GM23338 (cell line): ENCODE results near the gene ADAMTS15. TPM values are rescaled to one million over a fixed set of nuclear protein-coding genes. Genes with fewer than 3 reads are reported as not detected.
A peak's percentile ranks its signal among the peaks of the same experiment; 100 is the strongest.

Experiments
- ATAC-seq: fragments of 200-7000 bp; cut with Tn5 transposase; 3 replicates; pipeline ENCODE4 v1.9.1; 2020
- DNase-seq: peaks from one replicate; pipeline ENCODE4 v3.0.0-alpha.2; 2015; ENCODE audit warnings: low spot score
- H2AFZ ChIP-seq: fragments of 200-600 bp; sonication (generic); 2 replicates; pipeline ENCODE4 v1.8.0; 2016; ENCODE audit warnings: antibody characterized with exemption, mild to moderate bottlenecking, moderate library complexity
- H3F3A ChIP-seq: fragments of 200-600 bp; sonication (generic); replicated peaks from 2 replicates; pipeline ENCODE4 v1.8.0; 2017; ENCODE audit warnings: antibody characterized with exemption, mixed run types, low read depth
- H3K27ac ChIP-seq: fragments of 200-600 bp; sonication (generic); 2 replicates; pipeline ENCODE4 v1.6.1; 2016; ENCODE audit warnings: low read depth
- H3K27me3 ChIP-seq: fragments of 200-600 bp; sonication (generic); 2 replicates; pipeline ENCODE4 v1.8.0; 2016; ENCODE audit warnings: mild to moderate bottlenecking, mixed run types, moderate library complexity; ENCODE audit not compliant: insufficient read depth
- H3K36me3 ChIP-seq: fragments of 200-600 bp; sonication (generic); 2 replicates; pipeline ENCODE4 v1.8.0; 2016; ENCODE audit warnings: mild to moderate bottlenecking; ENCODE audit not compliant: insufficient read depth
- H3K4me1 ChIP-seq: fragments of 200-600 bp; sonication (generic); 2 replicates; pipeline ENCODE4 v1.8.0; 2016; ENCODE audit warnings: mild to moderate bottlenecking, moderate library complexity; ENCODE audit not compliant: insufficient read depth
- H3K4me2 ChIP-seq: fragments of 200-600 bp; sonication (generic); 2 replicates; pipeline ENCODE4 v1.7.1; 2017; ENCODE audit warnings: mixed run types
- H3K4me3 ChIP-seq: fragments of 200-600 bp; sonication (generic); 2 replicates; pipeline ENCODE4 v1.6.1; 2016; ENCODE audit warnings: mixed run types
- H3K79me2 ChIP-seq: fragments of 200-600 bp; sonication (generic); replicated peaks from 2 replicates; pipeline ENCODE4 v1.8.0; 2017; ENCODE audit warnings: mild to moderate bottlenecking; ENCODE audit not compliant: insufficient read depth
- H3K9me2 ChIP-seq: fragments of 200-600 bp; sonication (generic); 2 replicates; pipeline ENCODE4 v1.8.0; 2017; ENCODE audit not compliant: insufficient read depth
- H4K20me1 ChIP-seq: fragments of 200-600 bp; sonication (generic); replicated peaks from 2 replicates; pipeline ENCODE4 v1.8.0; 2017; ENCODE audit warnings: mild to moderate bottlenecking; ENCODE audit not compliant: insufficient read depth
- H3K27ac Mint-ChIP-seq: 2 replicates; pipeline ENCODE4 v1.8.0; 2020; ENCODE audit warnings: inconsistent platforms, mild to moderate bottlenecking, moderate library complexity, mixed read lengths
- H3K27me3 Mint-ChIP-seq: 3 replicates; pipeline ENCODE4 v1.8.0; 2022; ENCODE audit warnings: low read depth, mild to moderate bottlenecking, moderate library complexity, mixed read lengths, inconsistent platforms; ENCODE audit not compliant: insufficient read depth, poor library complexity
- H3K36me3 Mint-ChIP-seq: 3 replicates; pipeline ENCODE4 v1.8.0; 2021; ENCODE audit warnings: low read depth, mild to moderate bottlenecking, inconsistent platforms, moderate library complexity, mixed read lengths
- H3K4me1 Mint-ChIP-seq: 3 replicates; pipeline ENCODE4 v1.8.0; 2020; ENCODE audit warnings: mild to moderate bottlenecking, inconsistent platforms, mixed read lengths
- H3K4me3 Mint-ChIP-seq: 3 replicates; pipeline ENCODE4 v1.8.0; 2021; ENCODE audit warnings: moderate library complexity, mild to moderate bottlenecking, inconsistent platforms, mixed read lengths
- H3K9me3 Mint-ChIP-seq: 3 replicates; pipeline ENCODE4 v1.8.0; 2020; ENCODE audit warnings: moderate library complexity, mild to moderate bottlenecking, inconsistent platforms, mixed read lengths
- CREB1 ChIP-seq: fragments of 250-450 bp; sonication (Bioruptor Pico); IDR thresholded peaks from 2 replicates; pipeline ENCODE4 v1.5.0; 2020; ENCODE audit warnings: low read depth, mild to moderate bottlenecking, moderate library complexity
- EZH2 ChIP-seq: fragments of 200-600 bp; sonication (generic); IDR thresholded peaks from one replicate; pipeline ENCODE4 v1.8.0; 2017; ENCODE audit warnings: antibody characterized with exemption, mild to moderate bottlenecking, low read depth; ENCODE audit not compliant: unreplicated experiment
- EZH2phosphoT487 ChIP-seq: fragments of 200-600 bp; sonication (generic); IDR thresholded peaks from one replicate; pipeline ENCODE4 v1.8.1; 2018; ENCODE audit warnings: antibody characterized with exemption; ENCODE audit not compliant: unreplicated experiment
- JUNB ChIP-seq: IDR thresholded peaks from one replicate; pipeline ENCODE4 v1.6.1; 2016; ENCODE audit warnings: antibody characterized with exemption; ENCODE audit not compliant: unreplicated experiment
- NANOG ChIP-seq: IDR thresholded peaks from 2 replicates; pipeline ENCODE4 v1.6.1; 2016; ENCODE audit warnings: antibody characterized with exemption, borderline replicate concordance
- POLR2AphosphoS5 ChIP-seq: IDR thresholded peaks from 2 replicates; pipeline ENCODE4 v1.6.1; 2016; ENCODE audit warnings: antibody characterized with exemption, low read depth
- ZNF114 ChIP-seq: fragments of 250-450 bp; sonication (Bioruptor Pico); IDR thresholded peaks from 2 replicates; pipeline ENCODE4 v1.5.0; 2020; ENCODE audit warnings: mild to moderate bottlenecking, moderate library complexity
- ZNF331 ChIP-seq: fragments of 250-450 bp; sonication (Bioruptor Pico); IDR thresholded peaks from 2 replicates; pipeline ENCODE4 v1.5.0; 2020; ENCODE audit warnings: low read depth, mild to moderate bottlenecking, moderate library complexity
- polyA plus RNA-seq: library from polyadenylated mRNA; unstranded; fragments of >200 nt; fragmentation: Nextera tagmentation; extraction: Ambion mirVana; gene quantifications from 2 replicates; pipeline ENCODE4 v1.2.1, GENCODE V29; 2016
- total RNA-seq: library from RNA; depleted of rRNA; stranded (reverse); fragments of >200 nt; shearing (Covaris generic); gene quantifications from 2 replicates; pipeline ENCODE4 v1.2.3, GENCODE V29; 2014
- TF ChIP-seq, protein P1 (sequence below): IDR thresholded peaks from one replicate; pipeline ENCODE4 v1.6.1; 2018; ENCODE audit warnings: antibody characterized with exemption; ENCODE audit not compliant: unreplicated experiment
- TF ChIP-seq, protein P2 (sequence below): IDR thresholded peaks from 2 replicates; pipeline ENCODE4 v1.6.1; 2016; ENCODE audit warnings: antibody characterized with exemption
- TF ChIP-seq, protein P3 (sequence below), 2 experiments: fragments of 200-600 bp in 1 of 2; sonication (generic) in 1 of 2; conservative IDR thresholded peaks; 2 replicates each; pipeline versions ENCODE4 v1.5.1 to v1.6.1; 2016 to 2017; ENCODE audit warnings: antibody characterized with exemption in 2 of 2, low read depth in 2 of 2, mild to moderate bottlenecking in 2 of 2, moderate library complexity in 1 of 2

Gene ADAMTS15
- total and polyA plus RNA-seq, 2 experiments from 2014 or later, result 0.42 to 5.6 TPM

DNA sequence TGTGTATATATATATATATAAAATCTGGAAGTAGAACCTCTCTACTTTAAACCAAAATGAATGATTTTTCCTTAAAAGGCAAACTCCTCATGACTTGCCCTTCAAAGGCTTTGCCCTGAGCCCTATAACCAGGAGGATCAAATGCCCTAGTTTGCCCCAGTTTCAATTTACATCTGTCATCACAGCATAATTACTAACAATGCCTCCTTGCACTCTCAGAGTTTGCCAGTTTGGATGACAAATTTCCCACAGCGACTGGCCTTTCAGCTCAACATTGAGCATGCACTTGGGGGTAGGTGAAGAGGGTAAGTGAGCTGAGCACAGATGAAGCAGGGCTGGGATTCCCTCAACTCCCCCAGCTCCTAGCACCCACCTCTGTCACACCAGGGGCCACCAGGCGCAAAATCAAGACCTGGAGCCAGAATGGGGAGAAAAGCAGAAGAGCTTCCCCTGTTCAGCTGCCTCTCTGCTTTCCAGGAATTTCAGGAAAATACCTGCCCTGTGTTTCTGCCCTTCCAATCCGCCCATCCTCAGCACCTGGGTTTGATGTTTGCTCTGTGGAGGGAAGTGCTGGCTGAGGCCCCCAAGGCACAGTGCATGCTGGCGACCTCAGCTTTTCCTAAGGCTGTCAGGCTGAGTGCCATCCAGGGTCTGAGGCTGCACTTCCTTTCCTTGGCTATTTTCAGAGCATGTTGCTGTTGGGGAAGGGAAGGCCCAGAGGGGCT lies 67.5 kb downstream of the ADAMTS15 start (continued):
- TF ChIP-seq, protein P1, sequence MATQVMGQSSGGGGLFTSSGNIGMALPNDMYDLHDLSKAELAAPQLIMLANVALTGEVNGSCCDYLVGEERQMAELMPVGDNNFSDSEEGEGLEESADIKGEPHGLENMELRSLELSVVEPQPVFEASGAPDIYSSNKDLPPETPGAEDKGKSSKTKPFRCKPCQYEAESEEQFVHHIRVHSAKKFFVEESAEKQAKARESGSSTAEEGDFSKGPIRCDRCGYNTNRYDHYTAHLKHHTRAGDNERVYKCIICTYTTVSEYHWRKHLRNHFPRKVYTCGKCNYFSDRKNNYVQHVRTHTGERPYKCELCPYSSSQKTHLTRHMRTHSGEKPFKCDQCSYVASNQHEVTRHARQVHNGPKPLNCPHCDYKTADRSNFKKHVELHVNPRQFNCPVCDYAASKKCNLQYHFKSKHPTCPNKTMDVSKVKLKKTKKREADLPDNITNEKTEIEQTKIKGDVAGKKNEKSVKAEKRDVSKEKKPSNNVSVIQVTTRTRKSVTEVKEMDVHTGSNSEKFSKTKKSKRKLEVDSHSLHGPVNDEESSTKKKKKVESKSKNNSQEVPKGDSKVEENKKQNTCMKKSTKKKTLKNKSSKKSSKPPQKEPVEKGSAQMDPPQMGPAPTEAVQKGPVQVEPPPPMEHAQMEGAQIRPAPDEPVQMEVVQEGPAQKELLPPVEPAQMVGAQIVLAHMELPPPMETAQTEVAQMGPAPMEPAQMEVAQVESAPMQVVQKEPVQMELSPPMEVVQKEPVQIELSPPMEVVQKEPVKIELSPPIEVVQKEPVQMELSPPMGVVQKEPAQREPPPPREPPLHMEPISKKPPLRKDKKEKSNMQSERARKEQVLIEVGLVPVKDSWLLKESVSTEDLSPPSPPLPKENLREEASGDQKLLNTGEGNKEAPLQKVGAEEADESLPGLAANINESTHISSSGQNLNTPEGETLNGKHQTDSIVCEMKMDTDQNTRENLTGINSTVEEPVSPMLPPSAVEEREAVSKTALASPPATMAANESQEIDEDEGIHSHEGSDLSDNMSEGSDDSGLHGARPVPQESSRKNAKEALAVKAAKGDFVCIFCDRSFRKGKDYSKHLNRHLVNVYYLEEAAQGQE, result no peak
- TF ChIP-seq POLR2AphosphoS5 (no peak), EZH2phosphoT487 (no peak), CREB1 (CRISPR knock-in tag) (no peak)
- TF ChIP-seq, protein P2, sequence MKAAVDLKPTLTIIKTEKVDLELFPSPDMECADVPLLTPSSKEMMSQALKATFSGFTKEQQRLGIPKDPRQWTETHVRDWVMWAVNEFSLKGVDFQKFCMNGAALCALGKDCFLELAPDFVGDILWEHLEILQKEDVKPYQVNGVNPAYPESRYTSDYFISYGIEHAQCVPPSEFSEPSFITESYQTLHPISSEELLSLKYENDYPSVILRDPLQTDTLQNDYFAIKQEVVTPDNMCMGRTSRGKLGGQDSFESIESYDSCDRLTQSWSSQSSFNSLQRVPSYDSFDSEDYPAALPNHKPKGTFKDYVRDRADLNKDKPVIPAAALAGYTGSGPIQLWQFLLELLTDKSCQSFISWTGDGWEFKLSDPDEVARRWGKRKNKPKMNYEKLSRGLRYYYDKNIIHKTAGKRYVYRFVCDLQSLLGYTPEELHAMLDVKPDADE, result no peak

DNA sequence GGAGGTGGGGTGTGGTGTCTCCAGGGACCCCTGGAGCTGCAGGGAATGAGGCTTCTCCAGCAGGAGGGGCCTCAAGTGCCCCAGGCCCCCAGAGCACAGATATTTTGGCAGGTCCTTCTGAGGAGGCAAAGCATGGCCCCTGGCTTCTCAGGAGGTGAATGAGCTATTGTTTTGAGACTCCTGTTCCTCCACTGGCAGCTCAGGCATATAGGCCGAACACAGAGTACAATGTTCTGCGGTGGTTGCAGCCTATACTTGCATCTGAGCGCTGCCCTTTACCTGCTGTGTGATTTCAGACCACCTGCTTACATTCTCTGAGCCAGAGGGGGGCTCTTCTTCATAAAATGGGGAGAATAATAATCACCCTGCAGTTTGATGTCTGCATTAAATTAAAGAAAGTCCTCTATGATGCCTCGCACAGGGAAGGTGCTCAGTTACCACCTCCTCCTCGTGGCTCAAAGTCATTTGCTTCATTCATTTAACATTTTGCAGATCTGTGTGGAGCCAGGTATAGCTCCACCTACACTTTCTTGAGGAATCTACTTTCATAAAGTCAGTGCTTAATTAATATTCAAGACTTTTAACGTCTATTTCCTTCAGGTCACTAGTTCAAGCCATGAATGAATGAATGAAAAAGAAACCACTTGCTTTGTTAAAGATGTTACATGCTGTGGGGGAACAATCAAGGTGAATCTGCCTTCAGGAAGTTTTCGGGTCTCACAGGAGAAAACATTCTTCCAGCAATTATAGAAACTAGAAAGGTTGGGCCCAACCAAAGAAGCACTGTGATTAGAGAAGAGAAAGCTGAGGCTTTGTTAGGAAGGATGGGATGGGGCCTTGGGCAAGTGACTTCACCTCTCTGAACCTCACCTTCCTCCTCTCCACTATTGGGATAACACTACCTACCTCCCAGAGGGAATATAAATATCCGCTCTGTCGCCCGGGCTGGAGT lies 68.4 kb downstream of the ADAMTS15 start:
- no peak overlapping the region for H3K4me3 Mint-ChIP-seq
- no peak overlapping the region for H3K4me3 ChIP-seq
- H3K9me2 ChIP-seq, result peaks cover 19% of the 10 kb centered on the region
- H3K4me1 Mint-ChIP-seq, result peaks cover 22% of the 10 kb centered on the region
- no peaks in the 10 kb centered on the region; the same call in 2 of the 3 replicates for H3K9me3 Mint-ChIP-seq
- no peaks in the 10 kb centered on the region for H3F3A ChIP-seq
- ATAC-seq (peak; percentile 62), DNase-seq (peak; percentile 34)
- peak overlapping the region; percentile 90 for H2AFZ ChIP-seq
- peaks cover 13% of the 10 kb centered on the region for H3K4me1 ChIP-seq
- H3K27ac Mint-ChIP-seq, result no peak overlapping the region; the same call in 1 of the 2 replicates
- no peaks in the 10 kb centered on the region for H3K27me3 ChIP-seq
- no peaks in the 10 kb centered on the region for H3K27me3 Mint-ChIP-seq
- H4K20me1 ChIP-seq, result no peaks in the 10 kb centered on the region
- 0 out of 3 replicates have a peak, but pooled peaks cover 2% of the 10 kb centered on the region for H3K36me3 Mint-ChIP-seq
- H3K79me2 ChIP-seq, result no peaks in the 10 kb centered on the region
- H3K27ac ChIP-seq, result no peak overlapping the region
- H3K4me2 ChIP-seq, result peak overlapping the region; percentile 11; the same call in 1 of the 2 replicates
- H3K36me3 ChIP-seq, result no peaks in the 10 kb centered on the region
- TF ChIP-seq EZH2, result no peak
- no peak for TF ChIP-seq ZNF114
- TF ChIP-seq, protein P1, result no peak
- TF ChIP-seq, protein P3, sequence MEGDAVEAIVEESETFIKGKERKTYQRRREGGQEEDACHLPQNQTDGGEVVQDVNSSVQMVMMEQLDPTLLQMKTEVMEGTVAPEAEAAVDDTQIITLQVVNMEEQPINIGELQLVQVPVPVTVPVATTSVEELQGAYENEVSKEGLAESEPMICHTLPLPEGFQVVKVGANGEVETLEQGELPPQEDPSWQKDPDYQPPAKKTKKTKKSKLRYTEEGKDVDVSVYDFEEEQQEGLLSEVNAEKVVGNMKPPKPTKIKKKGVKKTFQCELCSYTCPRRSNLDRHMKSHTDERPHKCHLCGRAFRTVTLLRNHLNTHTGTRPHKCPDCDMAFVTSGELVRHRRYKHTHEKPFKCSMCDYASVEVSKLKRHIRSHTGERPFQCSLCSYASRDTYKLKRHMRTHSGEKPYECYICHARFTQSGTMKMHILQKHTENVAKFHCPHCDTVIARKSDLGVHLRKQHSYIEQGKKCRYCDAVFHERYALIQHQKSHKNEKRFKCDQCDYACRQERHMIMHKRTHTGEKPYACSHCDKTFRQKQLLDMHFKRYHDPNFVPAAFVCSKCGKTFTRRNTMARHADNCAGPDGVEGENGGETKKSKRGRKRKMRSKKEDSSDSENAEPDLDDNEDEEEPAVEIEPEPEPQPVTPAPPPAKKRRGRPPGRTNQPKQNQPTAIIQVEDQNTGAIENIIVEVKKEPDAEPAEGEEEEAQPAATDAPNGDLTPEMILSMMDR (conservative IDR thresholded peaks at IDR 0.05; ENCODE audit: low read depth in 2 of 2), result no peak
- no peak for TF ChIP-seq ZNF331
- peak; percentile 48; the same call in 1 of the 2 replicates for TF ChIP-seq NANOG
- TF ChIP-seq EZH2phosphoT487, result no peak
- TF ChIP-seq JUNB, result no peak
